ENCODE measurements around the gene FAM98B. TPM values are rescaled to one million over a fixed set of nuclear protein-coding genes. Genes with fewer than 3 reads are reported as not detected.
A peak's percentile ranks its signal among the peaks of the same experiment; 100 is the strongest.

Gene FAM98B
- total RNA-seq, 1 experiment from 2014 or later: 18.9 TPM

DNA sequence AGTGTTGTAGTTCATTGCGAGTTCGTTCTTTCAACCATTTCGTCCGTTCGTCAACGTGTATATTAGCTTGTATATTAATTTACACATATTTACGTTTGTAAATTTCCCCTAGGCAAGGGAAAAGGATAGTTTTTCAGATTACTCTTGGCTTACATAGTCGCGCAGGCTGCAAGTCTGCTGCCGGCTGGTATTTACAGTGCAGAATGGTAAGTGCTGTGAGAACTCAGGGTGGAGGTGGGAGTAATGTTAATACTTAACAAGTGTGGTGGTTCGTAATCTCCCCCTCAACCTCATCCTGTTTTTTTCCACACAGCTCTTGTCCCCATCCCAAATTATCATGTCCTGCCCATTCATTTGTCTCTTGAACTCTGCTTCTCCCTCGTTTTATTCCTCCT is 766 bp downstream of the FAM98B start:
- Histone ChIP-seq H3K4me1 (ENCODE audit: low read length) (peaks cover 28% of the 10 kb centered on the region), H3K27ac (ENCODE audit: low read length) (peak overlapping the region; percentile 80), H3K4me3 (ENCODE audit: low read length) (peak overlapping the region; percentile 82), H3K9me2 (replicated peaks; ENCODE audit: insufficient read depth, low read length) (no peaks in the 10 kb centered on the region), H4K20me1 (ENCODE audit: insufficient read depth, low read depth, low read length) (peaks cover 6% of the 10 kb centered on the region; the same call in 1 of the 2 replicates), H3K4me2 (ENCODE audit: low read depth, low read length, poor library complexity, severe bottlenecking) (peak overlapping the region; percentile 95), H3K79me2 (ENCODE audit: low read length) (peaks cover 54% of the 10 kb centered on the region), H3K27me3 (ENCODE audit: low read length) (no peaks in the 10 kb centered on the region), H3K9ac (ENCODE audit: low read length) (peak overlapping the region; percentile 92), H2AFZ (ENCODE audit: low read length) (no peak overlapping the region), H3K36me3 (ENCODE audit: insufficient read depth, low read length) (no peaks in the 10 kb centered on the region), H3K9me3 (ENCODE audit: low read length) (no peaks in the 10 kb centered on the region)
- no peak for DNase-seq

DNA sequence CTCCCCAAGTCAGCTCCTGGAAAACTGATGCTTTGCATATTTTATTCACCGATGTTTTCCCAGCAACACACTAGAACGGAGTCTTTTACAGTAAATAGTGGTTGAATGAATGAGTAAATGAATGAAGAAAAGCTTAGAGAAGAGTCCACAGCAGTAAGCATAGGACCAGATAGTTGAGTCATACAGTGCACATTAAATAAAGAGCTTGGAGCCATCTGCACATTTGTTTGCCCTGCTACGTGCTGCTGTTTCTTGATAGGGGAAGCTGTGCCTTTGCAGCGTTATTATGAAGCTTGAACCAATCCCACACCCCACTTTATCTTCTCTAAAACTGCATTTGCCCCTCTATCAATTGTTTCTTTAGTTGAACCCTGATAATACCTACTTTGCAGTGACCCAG is 1.2 kb downstream of the FAM98B start:
- Histone ChIP-seq H3K4me2 (ENCODE audit: low read depth, low read length, poor library complexity, severe bottlenecking) (peak overlapping the region; percentile 95), H3K79me2 (ENCODE audit: low read length) (peaks cover 58% of the 10 kb centered on the region), H2AFZ (ENCODE audit: low read length) (no peak overlapping the region), H3K9ac (ENCODE audit: low read length) (peak overlapping the region; percentile 92), H3K4me1 (ENCODE audit: low read length) (peaks cover 32% of the 10 kb centered on the region), H4K20me1 (ENCODE audit: insufficient read depth, low read depth, low read length) (peaks cover 6% of the 10 kb centered on the region; the same call in 1 of the 2 replicates), H3K27ac (ENCODE audit: low read length) (peak overlapping the region; percentile 80), H3K36me3 (ENCODE audit: insufficient read depth, low read length) (no peaks in the 10 kb centered on the region), H3K27me3 (ENCODE audit: low read length) (no peaks in the 10 kb centered on the region), H3K4me3 (ENCODE audit: low read length) (peak overlapping the region; percentile 82), H3K9me2 (replicated peaks; ENCODE audit: insufficient read depth, low read length) (no peaks in the 10 kb centered on the region), H3K9me3 (ENCODE audit: low read length) (no peaks in the 10 kb centered on the region)
- peak; percentile 66 for DNase-seq

DNA sequence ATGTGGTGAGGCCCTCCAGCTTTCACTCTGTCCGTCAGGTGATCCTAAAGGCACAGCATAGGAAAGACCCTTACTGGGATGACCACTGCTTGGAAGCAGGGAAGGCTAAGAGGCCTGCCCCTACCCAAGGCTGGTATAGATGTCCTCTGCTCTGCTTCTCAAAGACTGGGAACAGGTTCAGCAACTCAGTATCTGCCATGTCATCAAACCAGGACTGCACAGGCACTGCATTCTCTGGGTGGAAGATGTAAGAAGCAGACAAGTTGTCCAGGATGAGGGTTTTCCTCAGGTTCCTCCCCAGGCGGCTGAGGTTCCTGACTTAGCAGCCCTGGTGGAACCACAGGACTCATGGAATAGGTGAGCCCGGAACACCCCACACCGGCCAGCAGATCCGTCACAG is 4.7 kb downstream of the FAM98B start:
- Histone ChIP-seq H3K36me3 (ENCODE audit: insufficient read depth, low read length) (no peaks in the 10 kb centered on the region), H3K9ac (ENCODE audit: low read length) (no peak overlapping the region)
- DNase-seq: no peak

DNA sequence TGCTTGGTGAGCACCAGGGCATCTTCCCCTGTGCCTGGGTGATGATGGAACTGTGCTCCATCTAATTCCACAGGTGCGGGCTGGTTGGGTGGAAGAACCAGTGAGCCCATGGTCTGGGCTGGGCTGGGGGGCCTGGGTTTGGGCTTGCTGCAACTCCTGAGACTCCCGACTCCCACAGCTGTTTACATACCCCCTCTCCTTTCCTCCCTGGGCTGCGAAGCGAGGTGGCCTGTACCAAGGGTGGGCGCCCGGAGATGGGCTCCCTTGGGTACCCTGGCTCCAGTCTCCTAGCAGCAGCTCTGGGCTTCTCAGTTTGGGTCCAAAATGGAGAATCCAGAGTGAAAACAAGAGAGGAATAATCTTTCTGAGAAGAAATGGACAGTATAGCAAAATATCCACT is 5.6 kb downstream of the FAM98B start:
- no peak overlapping the region for H2AFZ ChIP-seq (ENCODE audit: low read length)
- H3K4me1 ChIP-seq (ENCODE audit: low read length): peaks cover 54% of the 10 kb centered on the region
- H3K79me2 ChIP-seq (ENCODE audit: low read length): peaks cover 99% of the 10 kb centered on the region
- no peak overlapping the region for H3K9ac ChIP-seq (ENCODE audit: low read length)
- no peak for DNase-seq
- no peak overlapping the region for H3K4me3 ChIP-seq (ENCODE audit: low read length)
- H4K20me1 ChIP-seq (ENCODE audit: insufficient read depth, low read depth, low read length): peaks cover 6% of the 10 kb centered on the region; the same call in 1 of the 2 replicates
- no peaks in the 10 kb centered on the region for H3K9me2 ChIP-seq (replicated peaks; ENCODE audit: insufficient read depth, low read length)
- H3K36me3 ChIP-seq (ENCODE audit: insufficient read depth, low read length): no peaks in the 10 kb centered on the region
- no peaks in the 10 kb centered on the region for H3K9me3 ChIP-seq (ENCODE audit: low read length)
- no peak overlapping the region; the same call in 1 of the 2 replicates for H3K27ac ChIP-seq (ENCODE audit: low read length)
- H3K4me2 ChIP-seq (ENCODE audit: low read depth, low read length, poor library complexity, severe bottlenecking): peak overlapping the region; percentile 47
- no peaks in the 10 kb centered on the region for H3K27me3 ChIP-seq (ENCODE audit: low read length)

More for the DNA sequence above, 4.7 kb downstream of the FAM98B start:
- H4K20me1 ChIP-seq (ENCODE audit: insufficient read depth, low read depth, low read length): peaks cover 6% of the 10 kb centered on the region; the same call in 1 of the 2 replicates
- no peaks in the 10 kb centered on the region for H3K27me3 ChIP-seq (ENCODE audit: low read length)
- no peaks in the 10 kb centered on the region for H3K9me2 ChIP-seq (replicated peaks; ENCODE audit: insufficient read depth, low read length)
- peaks cover 93% of the 10 kb centered on the region for H3K79me2 ChIP-seq (ENCODE audit: low read length)
- peaks cover 50% of the 10 kb centered on the region for H3K4me1 ChIP-seq (ENCODE audit: low read length)
- H3K9me3 ChIP-seq (ENCODE audit: low read length): no peaks in the 10 kb centered on the region
- no peak overlapping the region for H3K4me2 ChIP-seq (ENCODE audit: low read depth, low read length, poor library complexity, severe bottlenecking)
- H2AFZ ChIP-seq (ENCODE audit: low read length): no peak overlapping the region
- H3K4me3 ChIP-seq (ENCODE audit: low read length): no peak overlapping the region
- H3K27ac ChIP-seq (ENCODE audit: low read length): no peak overlapping the region

DNA sequence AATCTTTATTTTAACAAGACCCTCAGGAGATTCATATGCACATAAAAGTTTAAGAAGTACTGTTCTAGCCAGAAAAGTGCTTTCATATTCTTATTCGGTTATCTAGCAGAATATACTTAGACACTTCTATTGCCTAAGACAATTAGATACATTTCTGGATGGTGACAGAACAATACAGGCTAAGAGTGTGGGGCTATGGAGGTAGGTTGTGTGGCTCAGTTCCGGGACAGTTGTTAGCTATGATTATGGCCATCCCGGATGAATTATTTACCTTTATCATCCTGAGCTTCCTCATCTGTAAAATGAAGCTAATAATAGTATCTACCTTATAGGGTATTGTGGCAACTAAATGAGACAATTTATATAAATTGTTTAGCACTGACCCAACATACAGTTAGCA is 6.6 kb downstream of the FAM98B start:
- Histone ChIP-seq H3K4me3 (ENCODE audit: low read length) (peak overlapping the region; percentile 4; the same call in 1 of the 2 replicates), H3K27ac (ENCODE audit: low read length) (peak overlapping the region; percentile 32; the same call in 1 of the 2 replicates), H4K20me1 (ENCODE audit: insufficient read depth, low read depth, low read length) (no peaks in the 10 kb centered on the region; the same call in 1 of the 2 replicates), H3K9me3 (ENCODE audit: low read length) (no peaks in the 10 kb centered on the region), H2AFZ (ENCODE audit: low read length) (no peak overlapping the region), H3K79me2 (ENCODE audit: low read length) (peaks cover 98% of the 10 kb centered on the region), H3K36me3 (ENCODE audit: insufficient read depth, low read length) (no peaks in the 10 kb centered on the region), H3K27me3 (ENCODE audit: low read length) (no peaks in the 10 kb centered on the region), H3K9ac (ENCODE audit: low read length) (peak overlapping the region; percentile 14; the same call in 1 of the 2 replicates), H3K4me1 (ENCODE audit: low read length) (peaks cover 51% of the 10 kb centered on the region), H3K9me2 (replicated peaks; ENCODE audit: insufficient read depth, low read length) (no peaks in the 10 kb centered on the region), H3K4me2 (ENCODE audit: low read depth, low read length, poor library complexity, severe bottlenecking) (peak overlapping the region; percentile 47)
- no peak for DNase-seq

DNA sequence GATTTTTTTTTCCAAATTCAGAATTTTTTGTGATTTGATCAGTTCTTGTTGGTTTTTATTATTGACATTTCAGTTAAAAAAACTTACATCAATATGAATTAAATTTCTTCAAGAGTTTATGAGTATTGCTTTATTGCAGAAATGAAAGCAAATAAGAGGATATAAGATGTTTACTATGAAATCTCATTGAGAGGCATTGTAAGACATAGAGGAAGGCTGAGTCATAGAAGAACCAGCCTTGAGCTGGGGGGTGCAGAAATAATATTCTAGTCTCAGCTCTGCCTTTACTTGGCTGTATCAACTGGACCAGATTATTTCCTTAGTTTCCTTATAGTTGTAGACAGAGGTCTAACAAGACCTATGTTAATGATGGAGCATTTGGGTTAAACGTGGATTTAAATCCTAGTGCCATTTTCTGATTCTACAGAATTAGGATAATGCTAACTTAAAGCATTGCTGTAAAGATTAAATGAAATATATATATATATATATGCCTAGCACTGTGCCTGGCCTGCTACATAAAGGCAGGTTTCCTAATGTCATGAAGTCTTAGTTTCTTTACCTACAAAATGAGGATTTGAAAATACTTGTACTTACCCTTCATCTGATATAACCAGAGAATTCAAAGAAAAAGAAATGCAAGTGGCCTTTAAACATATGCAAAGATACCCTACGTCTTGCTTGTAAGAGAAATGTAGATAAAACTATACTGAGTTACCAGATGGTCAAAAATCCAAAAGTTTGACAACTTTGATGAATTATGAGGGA is 7.3 kb downstream of the FAM98B start:
- no peaks in the 10 kb centered on the region for H3K36me3 ChIP-seq (ENCODE audit: insufficient read depth, low read length)
- no peaks in the 10 kb centered on the region for H3K9me3 ChIP-seq (ENCODE audit: low read length)
- H2AFZ ChIP-seq (ENCODE audit: low read length): no peak overlapping the region
- no peaks in the 10 kb centered on the region for H3K27me3 ChIP-seq (ENCODE audit: low read length)
- no peak for DNase-seq
- peaks cover 98% of the 10 kb centered on the region for H3K79me2 ChIP-seq (ENCODE audit: low read length)
- H3K4me3 ChIP-seq (ENCODE audit: low read length): no peak overlapping the region
- H3K9me2 ChIP-seq (replicated peaks; ENCODE audit: insufficient read depth, low read length): no peaks in the 10 kb centered on the region
- no peak overlapping the region for H3K27ac ChIP-seq (ENCODE audit: low read length)
- H3K4me2 ChIP-seq (ENCODE audit: low read depth, low read length, poor library complexity, severe bottlenecking): peak overlapping the region; percentile 47
- H3K9ac ChIP-seq (ENCODE audit: low read length): no peak overlapping the region
- peaks cover 44% of the 10 kb centered on the region for H3K4me1 ChIP-seq (ENCODE audit: low read length)
- no peaks in the 10 kb centered on the region; the same call in 1 of the 2 replicates for H4K20me1 ChIP-seq (ENCODE audit: insufficient read depth, low read depth, low read length)

DNA sequence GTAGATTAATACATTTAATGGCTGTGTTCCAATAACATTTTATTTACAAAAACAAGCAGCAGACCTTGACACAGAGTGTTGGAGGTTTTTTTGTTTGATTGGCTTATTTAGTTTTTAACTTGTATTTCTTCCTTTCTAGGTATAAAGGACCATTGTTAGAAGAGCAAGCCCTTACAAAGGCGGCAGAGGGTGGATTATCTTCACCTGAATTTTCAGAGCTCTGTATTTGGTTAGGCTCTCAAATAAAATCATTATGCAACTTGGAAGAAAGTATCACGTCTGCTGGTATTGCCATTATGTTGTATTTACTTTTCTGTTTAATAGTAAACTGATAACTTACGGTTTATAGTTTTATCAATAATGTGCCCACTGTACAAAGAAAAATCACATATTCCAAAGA is 10.0 kb downstream of the FAM98B start:
- Histone ChIP-seq H3K9me2 (replicated peaks; ENCODE audit: insufficient read depth, low read length) (no peaks in the 10 kb centered on the region), H3K9ac (ENCODE audit: low read length) (no peak overlapping the region), H2AFZ (ENCODE audit: low read length) (no peak overlapping the region), H3K9me3 (ENCODE audit: low read length) (no peaks in the 10 kb centered on the region), H3K79me2 (ENCODE audit: low read length) (peaks cover 97% of the 10 kb centered on the region), H4K20me1 (ENCODE audit: insufficient read depth, low read depth, low read length) (peaks cover 3% of the 10 kb centered on the region; the same call in 1 of the 2 replicates), H3K4me1 (ENCODE audit: low read length) (peaks cover 38% of the 10 kb centered on the region), H3K4me2 (ENCODE audit: low read depth, low read length, poor library complexity, severe bottlenecking) (no peak overlapping the region), H3K27ac (ENCODE audit: low read length) (no peak overlapping the region), H3K36me3 (ENCODE audit: insufficient read depth, low read length) (peaks cover 10% of the 10 kb centered on the region; the same call in 1 of the 2 replicates), H3K4me3 (ENCODE audit: low read length) (no peak overlapping the region), H3K27me3 (ENCODE audit: low read length) (no peaks in the 10 kb centered on the region)
- no peak for DNase-seq

DNA sequence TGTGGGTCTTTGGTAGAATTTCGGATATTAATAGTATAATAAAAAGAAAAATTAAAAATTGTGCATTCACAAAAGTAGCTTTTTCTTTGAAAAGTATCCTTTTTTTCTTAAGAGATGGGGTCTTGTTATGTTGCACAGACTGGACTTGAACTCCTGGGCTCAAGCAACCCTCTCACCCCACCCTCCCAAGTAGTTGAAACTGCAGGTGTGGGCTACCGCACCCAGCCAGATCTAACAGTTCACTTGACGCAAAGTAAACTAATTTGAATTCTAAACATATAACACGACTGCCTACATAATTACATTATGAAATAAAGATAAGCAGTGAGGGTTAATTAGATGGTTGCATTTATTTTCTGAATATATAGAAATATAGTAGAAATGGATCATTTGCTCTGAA is 10.7 kb downstream of the FAM98B start:
- Histone ChIP-seq H3K79me2 (ENCODE audit: low read length) (peaks cover 97% of the 10 kb centered on the region), H3K9me2 (replicated peaks; ENCODE audit: insufficient read depth, low read length) (no peaks in the 10 kb centered on the region), H3K9me3 (ENCODE audit: low read length) (no peaks in the 10 kb centered on the region), H4K20me1 (ENCODE audit: insufficient read depth, low read depth, low read length) (peaks cover 3% of the 10 kb centered on the region; the same call in 1 of the 2 replicates), H2AFZ (ENCODE audit: low read length) (no peak overlapping the region), H3K27ac (ENCODE audit: low read length) (no peak overlapping the region), H3K36me3 (ENCODE audit: insufficient read depth, low read length) (peaks cover 10% of the 10 kb centered on the region; the same call in 1 of the 2 replicates), H3K9ac (ENCODE audit: low read length) (no peak overlapping the region), H3K4me3 (ENCODE audit: low read length) (no peak overlapping the region), H3K4me1 (ENCODE audit: low read length) (peaks cover 34% of the 10 kb centered on the region), H3K27me3 (ENCODE audit: low read length) (no peaks in the 10 kb centered on the region), H3K4me2 (ENCODE audit: low read depth, low read length, poor library complexity, severe bottlenecking) (no peak overlapping the region)
- DNase-seq: no peak
